Measurements from ENCODE around the gene RPS6KA2.

RPS6KA2 gene

GRCh38 chr6:166661327-166662085, 34.5 kb upstream of the RPS6KA2 start:
- no peak for DNase-seq
- H3K36me3 Mint-ChIP-seq (ENCODE audit: low read depth): no peaks in the 10 kb centered on the region
- H3K27me3 Mint-ChIP-seq: peaks cover 24% of the 10 kb centered on the region
- H3K4me1 Mint-ChIP-seq (ENCODE audit: low read depth): peaks cover 10% of the 10 kb centered on the region
- no peak overlapping the region for H3K4me3 Mint-ChIP-seq
- no peaks in the 10 kb centered on the region for H3K9me3 Mint-ChIP-seq
- no peak overlapping the region for H3K27ac Mint-ChIP-seq

GRCh38 chr6:166660157-166660688, 33.2 kb upstream of the RPS6KA2 start:
- H3K4me3 Mint-ChIP-seq: no peak overlapping the region
- H3K9me3 Mint-ChIP-seq: no peaks in the 10 kb centered on the region
- peaks cover 10% of the 10 kb centered on the region for H3K4me1 Mint-ChIP-seq (ENCODE audit: low read depth)
- H3K36me3 Mint-ChIP-seq (ENCODE audit: low read depth): no peaks in the 10 kb centered on the region
- H3K27ac Mint-ChIP-seq: no peak overlapping the region
- peaks cover 27% of the 10 kb centered on the region for H3K27me3 Mint-ChIP-seq
- no peak for DNase-seq

GRCh38 chr6:166659581-166659980, 32.5 kb upstream of the RPS6KA2 start:
- no peak for DNase-seq
- H3K36me3 Mint-ChIP-seq (ENCODE audit: low read depth): no peaks in the 10 kb centered on the region
- no peak overlapping the region for H3K4me3 Mint-ChIP-seq
- H3K27ac Mint-ChIP-seq: no peak overlapping the region
- peaks cover 27% of the 10 kb centered on the region for H3K27me3 Mint-ChIP-seq
- H3K4me1 Mint-ChIP-seq (ENCODE audit: low read depth): peaks cover 10% of the 10 kb centered on the region
- no peaks in the 10 kb centered on the region for H3K9me3 Mint-ChIP-seq

- no peaks in the 10 kb centered on the region for H3K36me3 Mint-ChIP-seq (ENCODE audit: low read depth)
- no peak for DNase-seq
- no peaks in the 10 kb centered on the region for H3K9me3 Mint-ChIP-seq
- no peak overlapping the region for H3K27ac Mint-ChIP-seq
- H3K27me3 Mint-ChIP-seq: peaks cover 27% of the 10 kb centered on the region
- peaks cover 10% of the 10 kb centered on the region for H3K4me1 Mint-ChIP-seq (ENCODE audit: low read depth)
- no peak overlapping the region for H3K4me3 Mint-ChIP-seq
Observed at GRCh38 chr6:166658792-166659150, 31.7 kb upstream of the RPS6KA2 start.

GRCh38 chr6:166658115-166658791, 31.2 kb upstream of the RPS6KA2 start:
- no peak for DNase-seq
- Mint-ChIP-seq H3K27me3 (peaks cover 27% of the 10 kb centered on the region), H3K36me3 (ENCODE audit: low read depth) (no peaks in the 10 kb centered on the region), H3K4me3 (no peak overlapping the region), H3K4me1 (ENCODE audit: low read depth) (peaks cover 10% of the 10 kb centered on the region), H3K9me3 (no peaks in the 10 kb centered on the region), H3K27ac (no peak overlapping the region)

- DNase-seq: no peak
- Mint-ChIP-seq H3K27ac (no peak overlapping the region), H3K27me3 (peaks cover 27% of the 10 kb centered on the region), H3K9me3 (no peaks in the 10 kb centered on the region), H3K4me1 (ENCODE audit: low read depth) (peaks cover 10% of the 10 kb centered on the region), H3K36me3 (ENCODE audit: low read depth) (no peaks in the 10 kb centered on the region), H3K4me3 (peak overlapping the region; percentile 37)
Observed at GRCh38 chr6:166657531-166657930, 30.5 kb upstream of the RPS6KA2 start.

- no peaks in the 10 kb centered on the region for H3K36me3 Mint-ChIP-seq (ENCODE audit: low read depth)
- no peak overlapping the region for H3K27ac Mint-ChIP-seq
- H3K27me3 Mint-ChIP-seq: peaks cover 27% of the 10 kb centered on the region
- H3K4me1 Mint-ChIP-seq (ENCODE audit: low read depth): peaks cover 10% of the 10 kb centered on the region
- no peaks in the 10 kb centered on the region for H3K9me3 Mint-ChIP-seq
- no peak for DNase-seq
- peak overlapping the region; percentile 37 for H3K4me3 Mint-ChIP-seq
Observed at GRCh38 chr6:166656230-166657151, 29.4 kb upstream of the RPS6KA2 start.

GRCh38 chr6:166655713-166656229, 28.7 kb upstream of the RPS6KA2 start:
- H3K4me3 Mint-ChIP-seq: no peak overlapping the region
- no peaks in the 10 kb centered on the region for H3K9me3 Mint-ChIP-seq
- DNase-seq: no peak
- H3K27me3 Mint-ChIP-seq: peaks cover 27% of the 10 kb centered on the region
- no peaks in the 10 kb centered on the region for H3K36me3 Mint-ChIP-seq (ENCODE audit: low read depth)
- peaks cover 10% of the 10 kb centered on the region for H3K4me1 Mint-ChIP-seq (ENCODE audit: low read depth)
- H3K27ac Mint-ChIP-seq: no peak overlapping the region

GRCh38 chr6:166655251-166655650, 28.2 kb upstream of the RPS6KA2 start:
- Mint-ChIP-seq H3K4me1 (ENCODE audit: low read depth) (peaks cover 10% of the 10 kb centered on the region), H3K9me3 (no peaks in the 10 kb centered on the region), H3K27ac (no peak overlapping the region), H3K4me3 (no peak overlapping the region), H3K36me3 (ENCODE audit: low read depth) (no peaks in the 10 kb centered on the region), H3K27me3 (peaks cover 27% of the 10 kb centered on the region)
- DNase-seq: no peak

GRCh38 chr6:166654573-166654972, 27.5 kb upstream of the RPS6KA2 start:
- Mint-ChIP-seq H3K27me3 (peaks cover 24% of the 10 kb centered on the region), H3K27ac (no peak overlapping the region), H3K36me3 (ENCODE audit: low read depth) (no peaks in the 10 kb centered on the region), H3K4me3 (no peak overlapping the region), H3K9me3 (no peaks in the 10 kb centered on the region), H3K4me1 (ENCODE audit: low read depth) (peaks cover 10% of the 10 kb centered on the region)
- no peak for DNase-seq

GRCh38 chr6:166653639-166653941, 26.5 kb upstream of the RPS6KA2 start:
- H3K4me1 Mint-ChIP-seq (ENCODE audit: low read depth): peaks cover 10% of the 10 kb centered on the region
- H3K27me3 Mint-ChIP-seq: peaks cover 20% of the 10 kb centered on the region
- no peak overlapping the region for H3K4me3 Mint-ChIP-seq
- H3K27ac Mint-ChIP-seq: no peak overlapping the region
- DNase-seq: no peak
- H3K36me3 Mint-ChIP-seq (ENCODE audit: low read depth): no peaks in the 10 kb centered on the region
- H3K9me3 Mint-ChIP-seq: no peaks in the 10 kb centered on the region

- Mint-ChIP-seq H3K4me3 (no peak overlapping the region), H3K9me3 (no peaks in the 10 kb centered on the region), H3K36me3 (ENCODE audit: low read depth) (no peaks in the 10 kb centered on the region), H3K4me1 (ENCODE audit: low read depth) (no peaks in the 10 kb centered on the region), H3K27ac (no peak overlapping the region), H3K27me3 (no peaks in the 10 kb centered on the region)
- DNase-seq: no peak
Observed at GRCh38 chr6:166650824-166651807, 24.1 kb upstream of the RPS6KA2 start.

GRCh38 chr6:166650047-166650446, 23.0 kb upstream of the RPS6KA2 start:
- Mint-ChIP-seq H3K27me3 (no peaks in the 10 kb centered on the region), H3K27ac (no peak overlapping the region), H3K4me3 (no peak overlapping the region), H3K4me1 (ENCODE audit: low read depth) (no peaks in the 10 kb centered on the region), H3K9me3 (no peaks in the 10 kb centered on the region), H3K36me3 (ENCODE audit: low read depth) (no peaks in the 10 kb centered on the region)
- DNase-seq: no peak

Measured in activated T-cell treated with anti-CD3 and anti-CD28 coated beads, Interleukin-2, amount 50 U/mL, for 24 hours (primary cell).